ENCODE data around the gene TMEM178B. TPM values are rescaled to one million over a fixed set of nuclear protein-coding genes. Genes with fewer than 3 reads are reported as not detected.
"Not testable (repeated sequence)": the region's sequence is repeated elsewhere in the genome, so short reads cannot be mapped to it uniquely, and the experiment has no call there.

Gene TMEM178B
- total and polyA plus RNA-seq, 9 of the 15 experiments (the other 6 are each of a cell fraction or from before 2014, with no cell fraction given): under 0.01 to 0.03 (median 0.01) TPM; not detected in 5

DNA sequence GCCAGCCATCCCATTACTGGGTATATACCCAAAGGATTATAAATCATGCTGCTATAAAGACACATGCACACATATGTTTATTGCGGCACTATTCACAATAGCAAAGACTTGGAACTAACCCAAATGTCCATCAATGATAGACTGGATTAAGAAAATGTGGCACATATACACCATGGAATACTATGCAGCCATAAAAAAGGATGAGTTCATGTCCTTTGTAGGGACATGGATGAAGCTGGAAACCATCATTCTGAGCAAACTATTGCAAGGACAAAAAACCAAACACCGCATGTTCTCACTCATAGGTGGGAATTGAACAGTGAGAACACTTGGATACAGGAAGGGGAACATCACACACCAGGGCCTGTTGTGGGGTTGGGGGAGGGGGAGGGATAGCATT is 15.6 kb downstream of the TMEM178B start:
- in situ Hi-C loops (cut with MboI); CTCF ChIA-PET (ENCODE audit: low intra/inter-chr PET ratio); BruUV-seq (replicated peaks): not testable (repeated sequence)

DNA sequence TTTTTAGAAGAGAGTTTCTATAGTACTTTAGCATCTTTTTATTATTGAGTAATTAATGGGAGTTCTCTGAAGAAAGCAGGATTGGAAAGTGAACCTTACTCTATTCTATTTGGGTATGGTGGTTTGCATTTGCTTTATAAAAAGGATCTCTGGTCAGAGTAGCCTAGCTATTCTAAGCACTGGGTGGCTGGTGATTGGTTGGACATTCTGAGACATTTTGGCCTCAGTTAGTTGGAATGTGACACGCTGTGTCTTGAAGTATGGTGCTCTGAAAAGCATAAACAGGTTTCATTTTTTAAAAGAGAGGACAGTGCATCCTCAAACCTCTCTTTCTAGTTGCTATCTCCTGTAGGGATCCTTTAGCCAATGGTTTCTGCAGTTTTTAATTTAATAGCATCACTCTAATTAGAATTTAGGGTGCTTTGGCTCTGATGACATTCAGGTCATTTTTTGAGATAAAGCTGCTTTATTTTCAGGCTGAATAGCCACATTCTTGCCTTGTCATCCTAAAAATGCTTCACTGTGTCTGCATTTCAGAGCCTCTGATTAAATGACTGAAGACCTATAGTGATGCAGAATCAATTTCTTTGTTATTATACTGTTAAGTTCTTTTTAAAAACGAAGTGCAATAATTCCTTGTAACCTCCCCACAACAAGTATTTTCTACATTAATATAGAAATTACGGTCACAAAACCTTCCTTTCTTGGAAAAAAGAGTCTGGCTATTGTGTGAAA is 20.6 kb downstream of the TMEM178B start:
- Histone ChIP-seq H3K9me3 (replicated peaks; ENCODE audit: control insufficient read depth, insufficient read depth, low read depth, low read length) (no peaks in the 10 kb centered on the region), H3K9me1 (ENCODE audit: control insufficient read depth, insufficient read depth, low read length) (no peaks in the 10 kb centered on the region), H3K9ac (ENCODE audit: insufficient read depth in 1 of 2, low read depth in 2 of 2, low read length in 2 of 2) (no peak overlapping the region), H4K20me1 (replicated peaks; ENCODE audit: control insufficient read depth, insufficient read depth, low read length) (no peaks in the 10 kb centered on the region), H3K36me3 (ENCODE audit: control insufficient read depth, insufficient read depth, low read length) (no peaks in the 10 kb centered on the region), H2AFZ (ENCODE audit: low read depth, low read length) (no peak overlapping the region), H3K79me2 (ENCODE audit: control insufficient read depth, insufficient read depth, low read length) (no peaks in the 10 kb centered on the region), H3K4me3 (no peak overlapping the region), H3K27ac (ENCODE audit: extremely low read depth, low read depth, low read length) (no peak overlapping the region), H3K27me3 (ENCODE audit: control insufficient read depth in 2 of 2, insufficient read depth in 2 of 2, low read length in 2 of 2) (no peaks in the 10 kb centered on the region), H3K4me1 (replicated peaks in 1 of 2; ENCODE audit: control insufficient read depth in 2 of 2, insufficient read depth in 2 of 2, low read length in 2 of 2) (no peaks in the 10 kb centered on the region), H3K4me2 (ENCODE audit: insufficient read depth, low read length) (no peak overlapping the region)
- ATAC-seq (no peak), FAIRE-seq (no peak), DNase-seq (ENCODE audit: extremely low read depth in 1 of 4, low spot score in 3 of 4) (no peak)
- intact Hi-C loops (cut with micrococcal nuclease): no loop called here
- POLR2A ChIA-PET: no interaction called here
- CTCF ChIA-PET (ENCODE audit: low intra/inter-chr PET ratio): no interaction called here
- WGBS (ENCODE audit: insufficient coverage, low coverage, missing lambda C conversion rate): 0% methylated on average over 3 of the region's 3 CpGs
- in situ Hi-C loops (cut with MboI): no loop called here
- BruUV-seq (replicated peaks): no TSS peak
- TF ChIP-seq, protein P1, sequence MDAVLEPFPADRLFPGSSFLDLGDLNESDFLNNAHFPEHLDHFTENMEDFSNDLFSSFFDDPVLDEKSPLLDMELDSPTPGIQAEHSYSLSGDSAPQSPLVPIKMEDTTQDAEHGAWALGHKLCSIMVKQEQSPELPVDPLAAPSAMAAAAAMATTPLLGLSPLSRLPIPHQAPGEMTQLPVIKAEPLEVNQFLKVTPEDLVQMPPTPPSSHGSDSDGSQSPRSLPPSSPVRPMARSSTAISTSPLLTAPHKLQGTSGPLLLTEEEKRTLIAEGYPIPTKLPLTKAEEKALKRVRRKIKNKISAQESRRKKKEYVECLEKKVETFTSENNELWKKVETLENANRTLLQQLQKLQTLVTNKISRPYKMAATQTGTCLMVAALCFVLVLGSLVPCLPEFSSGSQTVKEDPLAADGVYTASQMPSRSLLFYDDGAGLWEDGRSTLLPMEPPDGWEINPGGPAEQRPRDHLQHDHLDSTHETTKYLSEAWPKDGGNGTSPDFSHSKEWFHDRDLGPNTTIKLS (IDR thresholded peaks at IDR 0.05; ENCODE audit: borderline replicate concordance, low read depth): no peak
- TF ChIP-seq, protein P2, sequence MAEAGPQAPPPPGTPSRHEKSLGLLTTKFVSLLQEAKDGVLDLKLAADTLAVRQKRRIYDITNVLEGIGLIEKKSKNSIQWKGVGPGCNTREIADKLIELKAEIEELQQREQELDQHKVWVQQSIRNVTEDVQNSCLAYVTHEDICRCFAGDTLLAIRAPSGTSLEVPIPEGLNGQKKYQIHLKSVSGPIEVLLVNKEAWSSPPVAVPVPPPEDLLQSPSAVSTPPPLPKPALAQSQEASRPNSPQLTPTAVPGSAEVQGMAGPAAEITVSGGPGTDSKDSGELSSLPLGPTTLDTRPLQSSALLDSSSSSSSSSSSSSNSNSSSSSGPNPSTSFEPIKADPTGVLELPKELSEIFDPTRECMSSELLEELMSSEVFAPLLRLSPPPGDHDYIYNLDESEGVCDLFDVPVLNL (CRISPR knock-in tag; IDR thresholded peaks at IDR 0.05; ENCODE audit: low read depth): no peak
- no peak for TF ChIP-seq HMG20A (CRISPR knock-in tag; conservative IDR thresholded peaks at IDR 0.05)
- no peak for TF ChIP-seq TCF7L2 (IDR thresholded peaks at IDR 0.05; ENCODE audit: low read depth, low read length)
- TF ChIP-seq HNRNPK (IDR thresholded peaks at IDR 0.05; ENCODE audit: low read depth, low read length, poor library complexity, severe bottlenecking): no peak
- TF ChIP-seq ZNF436 (CRISPR knock-in tag; IDR thresholded peaks at IDR 0.05): no peak
- no peak for TF ChIP-seq CBX1 (IDR thresholded peaks at IDR 0.05; ENCODE audit: low read depth)
- TF ChIP-seq ZKSCAN3 (CRISPR knock-in tag; IDR thresholded peaks at IDR 0.05): no peak

More for the DNA sequence above, 15.6 kb downstream of the TMEM178B start:
- H3K4me2 ChIP-seq (ENCODE audit: insufficient read depth, low read length); POLR2A ChIA-PET; H3K9me3 ChIP-seq (replicated peaks; ENCODE audit: control insufficient read depth, insufficient read depth, low read depth, low read length); H2AFZ ChIP-seq (ENCODE audit: low read depth, low read length); intact Hi-C loops (cut with micrococcal nuclease); H3K9me1 ChIP-seq (ENCODE audit: control insufficient read depth, insufficient read depth, low read length); H3K36me3 ChIP-seq (ENCODE audit: control insufficient read depth, insufficient read depth, low read length); H3K79me2 ChIP-seq (ENCODE audit: control insufficient read depth, insufficient read depth, low read length); H3K4me3 ChIP-seq; DNase-seq (ENCODE audit: extremely low read depth in 1 of 4, low spot score in 3 of 4); H3K27ac ChIP-seq (ENCODE audit: extremely low read depth, low read depth, low read length); H3K27me3 ChIP-seq (ENCODE audit: control insufficient read depth in 2 of 2, insufficient read depth in 2 of 2, low read length in 2 of 2); FAIRE-seq; H4K20me1 ChIP-seq (replicated peaks; ENCODE audit: control insufficient read depth, insufficient read depth, low read length); H3K4me1 ChIP-seq (replicated peaks in 1 of 2; ENCODE audit: control insufficient read depth in 2 of 2, insufficient read depth in 2 of 2, low read length in 2 of 2); H3K9ac ChIP-seq (ENCODE audit: insufficient read depth in 1 of 2, low read depth in 2 of 2, low read length in 2 of 2); ATAC-seq: not testable (repeated sequence)
- TF ChIP-seq KDM1A (IDR thresholded peaks at IDR 0.05): peak in 1 of 2 experiments; percentile 17; a peak in 1 of 4 replicates
- WGBS (ENCODE audit: insufficient coverage, low coverage, missing lambda C conversion rate): no CpG with 5 or more reads among the region's 2 CpGs
